ENCODE results near the gene KHDRBS1. TPM values are rescaled to one million over a fixed set of nuclear protein-coding genes. Genes with fewer than 3 reads are reported as not detected.

Gene KHDRBS1
- total and polyA plus RNA-seq, 3 donors from 2014 or later = 90.4 to 133 (median 95.0) TPM

DNA sequence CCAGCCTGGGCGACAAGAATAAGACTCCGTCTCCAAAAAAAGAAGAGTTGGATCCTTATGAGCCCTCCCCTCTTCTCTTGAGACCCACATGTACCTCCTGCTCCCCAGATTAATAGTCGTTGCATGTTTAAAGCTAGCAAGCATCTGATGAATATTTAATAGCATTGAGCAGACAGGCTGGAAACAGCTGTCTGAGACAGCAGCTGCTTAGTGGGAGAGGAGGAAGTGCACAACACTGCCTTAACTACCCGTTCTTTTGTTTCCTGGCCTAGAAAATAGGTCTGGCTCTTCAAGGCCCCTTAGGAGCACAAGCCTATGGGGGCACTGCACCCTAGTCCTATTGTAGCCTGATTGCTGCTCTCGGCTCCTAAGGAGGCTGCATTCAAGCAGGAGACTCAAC lies 41.7 kb downstream of the KHDRBS1 start:
- H3K4me3 ChIP-seq = no peak overlapping the region
- H3K36me3 ChIP-seq (ENCODE audit: low read depth, missing control alignments) = no peaks in the 10 kb centered on the region
- WGBS, 2 donors = 57 to 68% methylated on average over 5 of the region's 5 CpGs
- no peaks in the 10 kb centered on the region for H3K27me3 ChIP-seq
- H3K9me3 ChIP-seq = no peaks in the 10 kb centered on the region
- intact Hi-C loops (cut with DNase I; ENCODE audit: low total_unique reads) = no loop called here
- H3K4me1 ChIP-seq = no peaks in the 10 kb centered on the region
- TF ChIP-seq POLR2A (IDR thresholded peaks at IDR 0.05) = no peak
- TF ChIP-seq, protein P1, sequence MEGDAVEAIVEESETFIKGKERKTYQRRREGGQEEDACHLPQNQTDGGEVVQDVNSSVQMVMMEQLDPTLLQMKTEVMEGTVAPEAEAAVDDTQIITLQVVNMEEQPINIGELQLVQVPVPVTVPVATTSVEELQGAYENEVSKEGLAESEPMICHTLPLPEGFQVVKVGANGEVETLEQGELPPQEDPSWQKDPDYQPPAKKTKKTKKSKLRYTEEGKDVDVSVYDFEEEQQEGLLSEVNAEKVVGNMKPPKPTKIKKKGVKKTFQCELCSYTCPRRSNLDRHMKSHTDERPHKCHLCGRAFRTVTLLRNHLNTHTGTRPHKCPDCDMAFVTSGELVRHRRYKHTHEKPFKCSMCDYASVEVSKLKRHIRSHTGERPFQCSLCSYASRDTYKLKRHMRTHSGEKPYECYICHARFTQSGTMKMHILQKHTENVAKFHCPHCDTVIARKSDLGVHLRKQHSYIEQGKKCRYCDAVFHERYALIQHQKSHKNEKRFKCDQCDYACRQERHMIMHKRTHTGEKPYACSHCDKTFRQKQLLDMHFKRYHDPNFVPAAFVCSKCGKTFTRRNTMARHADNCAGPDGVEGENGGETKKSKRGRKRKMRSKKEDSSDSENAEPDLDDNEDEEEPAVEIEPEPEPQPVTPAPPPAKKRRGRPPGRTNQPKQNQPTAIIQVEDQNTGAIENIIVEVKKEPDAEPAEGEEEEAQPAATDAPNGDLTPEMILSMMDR (IDR thresholded peaks at IDR 0.05) = no peak
- H3K27ac ChIP-seq = no peak overlapping the region
- no peak for DNase-seq

DNA sequence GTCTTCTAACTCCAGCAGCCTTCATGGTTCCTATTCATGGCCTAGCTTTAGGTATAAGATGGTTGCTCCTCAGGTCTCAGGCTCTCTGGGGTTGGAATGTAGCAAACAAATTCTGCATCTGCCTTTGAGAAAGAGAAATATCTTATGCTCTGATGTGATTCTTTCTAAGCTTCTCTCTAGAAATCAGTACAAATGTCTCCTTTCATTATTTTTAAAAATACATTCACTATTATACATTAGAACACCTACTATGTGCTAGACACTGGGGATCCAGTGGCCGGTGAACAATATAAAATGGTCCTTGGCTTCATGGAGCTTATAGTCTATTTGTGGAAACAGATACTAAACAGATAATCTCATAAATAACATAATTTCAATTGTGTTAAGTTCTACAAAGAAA lies 42.9 kb downstream of the KHDRBS1 start:
- no peak for DNase-seq
- no peaks in the 10 kb centered on the region for H3K9me3 ChIP-seq
- H3K36me3 ChIP-seq (ENCODE audit: low read depth, missing control alignments) = no peaks in the 10 kb centered on the region
- TF ChIP-seq, protein P1 (IDR thresholded peaks at IDR 0.05) = no peak
- TF ChIP-seq POLR2A (IDR thresholded peaks at IDR 0.05) = no peak
- 93 to 100% methylated on average over 1 of the region's 1 CpG for WGBS, 2 donors
- H3K27ac ChIP-seq = no peak overlapping the region
- no peaks in the 10 kb centered on the region for H3K4me1 ChIP-seq
- intact Hi-C loops (cut with DNase I; ENCODE audit: low total_unique reads) = no loop called here
- H3K27me3 ChIP-seq = no peaks in the 10 kb centered on the region
- H3K4me3 ChIP-seq = no peak overlapping the region

DNA sequence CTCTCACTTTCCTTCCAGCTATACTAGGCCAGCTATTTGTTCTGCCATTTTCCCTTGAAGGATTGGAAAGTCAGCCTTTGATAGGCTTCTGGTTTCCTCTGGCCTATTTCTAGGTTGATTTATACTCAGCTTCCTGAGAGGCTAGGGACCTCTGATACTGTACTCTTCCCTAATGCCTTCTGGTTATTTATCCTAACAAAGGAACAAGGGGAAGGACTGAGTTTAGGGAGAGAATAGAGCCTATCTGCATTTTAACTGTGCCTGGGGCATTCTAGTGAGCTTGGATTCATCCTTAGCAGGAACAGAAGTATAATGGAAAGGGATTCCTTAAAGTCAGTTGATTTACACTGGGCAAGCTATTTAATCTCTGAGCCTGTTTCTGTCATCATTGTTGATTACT lies 47.2 kb downstream of the KHDRBS1 start:
- no peak overlapping the region for H3K4me3 ChIP-seq
- no peaks in the 10 kb centered on the region for H3K36me3 ChIP-seq (ENCODE audit: low read depth, missing control alignments)
- no peak for TF ChIP-seq POLR2A (IDR thresholded peaks at IDR 0.05)
- TF ChIP-seq, protein P1 (IDR thresholded peaks at IDR 0.05) = no peak
- intact Hi-C loops (cut with DNase I; ENCODE audit: low total_unique reads) = no loop called here
- DNase-seq = no peak
- no peaks in the 10 kb centered on the region for H3K27me3 ChIP-seq
- no peak overlapping the region for H3K27ac ChIP-seq
- H3K4me1 ChIP-seq = peaks cover 3% of the 10 kb centered on the region
- no peaks in the 10 kb centered on the region for H3K9me3 ChIP-seq

DNA sequence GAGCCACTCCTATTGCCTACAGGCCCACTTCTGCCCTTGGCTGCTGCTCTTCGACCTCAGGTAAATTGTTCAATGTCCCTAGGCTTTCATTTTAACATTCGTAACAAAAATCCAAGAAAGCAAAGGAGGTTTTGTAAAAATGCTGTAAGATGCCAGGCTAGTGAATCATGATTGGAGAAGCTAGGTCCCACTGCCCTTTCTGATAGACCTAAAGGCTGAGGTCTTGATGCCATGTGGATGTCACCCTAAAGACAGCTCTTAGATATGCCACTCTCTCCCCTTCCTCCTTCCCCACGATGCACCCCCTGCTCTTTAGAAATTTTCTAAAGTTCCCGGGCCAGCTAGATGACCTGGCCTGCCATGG lies 49.2 kb downstream of the KHDRBS1 start:
- Histone ChIP-seq H3K4me1 (peaks cover 8% of the 10 kb centered on the region), H3K4me3 (no peak overlapping the region), H3K27me3 (no peaks in the 10 kb centered on the region), H3K9me3 (no peaks in the 10 kb centered on the region), H3K36me3 (ENCODE audit: low read depth, missing control alignments) (no peaks in the 10 kb centered on the region), H3K27ac (peak overlapping the region in 1 of 2 donors; percentile 10)
- intact Hi-C loops (cut with DNase I; ENCODE audit: low total_unique reads) = no loop called here
- DNase-seq = no peak
- no peak for TF ChIP-seq POLR2A (IDR thresholded peaks at IDR 0.05)
- TF ChIP-seq, protein P1 (IDR thresholded peaks at IDR 0.05) = no peak
- 69 to 80% methylated on average over 4 of the region's 4 CpGs for WGBS, 2 donors

DNA sequence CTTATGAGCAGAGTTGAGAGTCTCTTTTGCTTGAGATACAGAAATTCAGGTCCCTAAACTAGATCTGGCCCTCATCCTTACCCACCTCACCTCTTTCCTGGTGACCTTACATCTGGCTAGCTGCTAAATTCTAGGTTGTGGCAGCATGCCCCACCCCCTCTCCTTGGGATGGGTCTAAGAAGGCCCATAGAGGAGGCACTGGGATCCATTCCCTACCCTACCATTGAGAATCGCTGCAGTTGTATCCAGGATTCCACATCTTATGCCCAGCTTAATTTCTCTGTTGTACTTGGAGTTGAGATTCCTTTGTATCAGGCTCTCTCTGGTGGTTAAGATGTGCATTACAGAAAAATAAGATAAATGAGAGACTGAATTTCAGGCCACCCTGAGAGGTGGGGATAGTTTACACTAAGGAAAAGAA lies 49.6 kb downstream of the KHDRBS1 start:
- no peak for DNase-seq
- TF ChIP-seq POLR2A (IDR thresholded peaks at IDR 0.05) = no peak
- TF ChIP-seq, protein P1 (IDR thresholded peaks at IDR 0.05) = peak; percentile 61 to 81 (median 79)
- H3K4me1 ChIP-seq = peaks cover 8% of the 10 kb centered on the region
- no peak overlapping the region for H3K4me3 ChIP-seq
- no peaks in the 10 kb centered on the region for H3K9me3 ChIP-seq
- H3K27me3 ChIP-seq = no peaks in the 10 kb centered on the region
- intact Hi-C loops (cut with DNase I; ENCODE audit: low total_unique reads) = no loop called here
- no peak overlapping the region for H3K27ac ChIP-seq
- no peaks in the 10 kb centered on the region for H3K36me3 ChIP-seq (ENCODE audit: low read depth, missing control alignments)
- 21 to 45% methylated on average over 1 of the region's 1 CpG for WGBS, 2 donors
